HG03025 (cell line): ENCODE data around the gene NEURL2.
A peak's percentile ranks its signal among the peaks of the same experiment; 100 is the strongest.
"Not testable (repeated sequence)": the region's sequence is repeated elsewhere in the genome, so short reads cannot be mapped to it uniquely, and the experiment has no call there.

Experiments
- ATAC-seq: cut with Tn5 transposase; IDR thresholded peaks from one replicate; pipeline ENCODE4 v1.9.1; 2021; ENCODE audit warnings: mild to moderate bottlenecking, moderate library complexity; ENCODE audit not compliant: unreplicated experiment, low FRiP score

The NEURL2 gene

GRCh38 chr20:45901332-45901731 is 10.3 kb upstream of the NEURL2 start:
- not testable (repeated sequence) for ATAC-seq

DNA sequence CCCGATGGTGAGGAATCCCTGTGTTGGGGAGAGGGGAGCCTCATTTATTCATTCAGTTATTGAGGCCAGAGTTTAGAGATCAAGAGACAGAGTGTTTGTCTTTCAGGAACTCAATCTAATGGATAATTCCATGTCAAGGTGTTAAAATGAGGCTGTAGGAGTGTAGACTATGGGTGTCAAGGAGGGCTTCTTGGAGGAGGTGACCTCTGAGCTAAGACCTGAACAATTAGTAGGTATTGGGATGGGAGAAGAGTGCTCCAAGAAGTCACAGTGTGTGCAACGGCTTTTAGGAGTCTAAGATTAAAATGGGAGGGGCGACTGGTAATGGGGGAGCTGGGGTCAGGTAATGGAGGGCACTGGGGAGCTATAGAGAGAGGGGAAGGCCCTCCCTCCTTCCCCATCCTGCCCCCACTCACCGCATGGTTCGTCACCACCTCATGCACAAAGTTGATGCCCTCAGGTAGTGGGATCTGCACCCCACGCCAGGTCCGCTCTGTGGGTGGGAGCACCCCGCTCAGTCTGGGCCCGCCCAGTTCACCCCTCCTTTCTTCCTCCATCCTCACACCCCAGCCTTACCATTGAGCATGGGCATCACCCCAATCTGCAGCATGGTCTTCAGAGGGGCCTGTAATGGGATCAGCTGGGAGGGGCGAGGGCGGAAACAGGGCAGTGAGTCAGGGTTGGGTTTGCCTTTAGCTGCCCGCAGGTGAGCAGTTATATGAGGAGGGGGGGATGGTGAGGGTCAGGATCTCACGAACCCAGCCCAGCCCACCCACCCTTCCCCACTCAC is 8.2 kb upstream of the NEURL2 start:
- no peak for ATAC-seq

DNA sequence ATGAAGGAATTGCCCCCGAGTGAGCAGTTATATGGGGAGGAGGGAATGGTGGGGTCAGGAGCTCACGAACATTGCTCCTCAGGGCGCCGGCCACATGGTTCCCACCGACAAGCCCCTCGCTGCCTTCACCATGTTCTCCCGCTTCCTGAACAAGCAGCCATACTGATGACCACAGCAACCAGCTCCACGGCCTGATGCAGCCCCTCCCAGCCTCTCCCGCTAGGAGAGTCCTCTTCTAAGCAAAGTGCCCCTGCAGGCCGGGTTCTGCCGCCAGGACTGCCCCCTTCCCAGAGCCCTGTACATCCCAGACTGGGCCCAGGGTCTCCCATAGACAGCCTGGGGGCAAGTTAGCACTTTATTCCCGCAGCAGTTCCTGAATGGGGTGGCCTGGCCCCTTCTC is 7.3 kb upstream of the NEURL2 start:
- ATAC-seq: no peak

DNA sequence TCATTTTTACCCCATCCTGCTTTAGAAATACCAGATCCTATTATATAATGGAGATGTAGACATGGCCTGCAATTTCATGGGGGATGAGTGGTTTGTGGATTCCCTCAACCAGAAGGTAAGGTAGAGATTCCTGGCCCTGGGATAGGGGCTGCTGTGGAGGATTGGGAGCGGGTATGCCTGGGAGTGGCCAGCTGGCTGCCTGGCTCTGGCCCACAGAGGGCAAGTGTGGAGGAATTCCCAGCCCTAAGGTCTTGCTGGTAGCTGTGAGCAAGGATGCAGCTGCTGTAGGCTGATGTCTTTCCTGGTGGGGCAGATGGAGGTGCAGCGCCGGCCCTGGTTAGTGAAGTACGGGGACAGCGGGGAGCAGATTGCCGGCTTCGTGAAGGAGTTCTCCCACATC is 6.7 kb upstream of the NEURL2 start:
- ATAC-seq: no peak

- ATAC-seq: no peak
Observed at GRCh38 chr20:45897289-45897688, 6.3 kb upstream of the NEURL2 start.

- no peak for ATAC-seq
Observed at GRCh38 chr20:45896641-45897161, 5.7 kb upstream of the NEURL2 start.

GRCh38 chr20:45894797-45895196 is 3.8 kb upstream of the NEURL2 start:
- no peak for ATAC-seq

- ATAC-seq: no peak
Observed at GRCh38 chr20:45893831-45894230, 2.8 kb upstream of the NEURL2 start.

DNA sequence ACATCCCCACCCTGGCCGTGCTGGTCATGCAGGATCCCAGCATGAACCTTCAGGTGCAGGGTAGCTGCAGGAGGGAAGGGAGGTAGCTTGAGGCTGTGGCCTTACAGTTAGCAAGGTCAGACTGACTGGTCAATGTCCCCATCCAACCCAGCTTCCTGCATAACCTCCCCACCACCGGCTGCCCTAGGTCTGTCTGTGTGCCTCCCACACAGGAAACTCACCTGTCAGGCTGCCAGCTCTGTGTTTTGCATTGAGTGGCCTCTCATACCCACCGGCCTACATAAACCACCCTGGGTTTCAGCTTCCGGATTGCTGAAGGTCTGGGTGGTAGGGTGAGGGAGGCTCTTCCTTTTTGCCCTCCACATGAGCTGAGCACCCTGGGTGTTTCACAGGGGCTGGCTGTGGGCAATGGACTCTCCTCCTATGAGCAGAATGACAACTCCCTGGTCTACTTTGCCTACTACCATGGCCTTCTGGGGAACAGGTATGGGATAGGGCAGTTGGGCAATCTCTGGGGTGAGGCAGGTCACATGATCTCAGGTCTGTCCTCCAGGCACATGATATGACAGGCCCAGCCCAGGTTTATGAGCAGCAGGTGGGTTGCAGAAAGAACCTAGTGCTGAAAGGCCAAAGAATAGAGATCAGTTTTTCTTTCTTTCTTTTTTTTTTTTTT is 2.0 kb upstream of the NEURL2 start:
- no peak for ATAC-seq

DNA sequence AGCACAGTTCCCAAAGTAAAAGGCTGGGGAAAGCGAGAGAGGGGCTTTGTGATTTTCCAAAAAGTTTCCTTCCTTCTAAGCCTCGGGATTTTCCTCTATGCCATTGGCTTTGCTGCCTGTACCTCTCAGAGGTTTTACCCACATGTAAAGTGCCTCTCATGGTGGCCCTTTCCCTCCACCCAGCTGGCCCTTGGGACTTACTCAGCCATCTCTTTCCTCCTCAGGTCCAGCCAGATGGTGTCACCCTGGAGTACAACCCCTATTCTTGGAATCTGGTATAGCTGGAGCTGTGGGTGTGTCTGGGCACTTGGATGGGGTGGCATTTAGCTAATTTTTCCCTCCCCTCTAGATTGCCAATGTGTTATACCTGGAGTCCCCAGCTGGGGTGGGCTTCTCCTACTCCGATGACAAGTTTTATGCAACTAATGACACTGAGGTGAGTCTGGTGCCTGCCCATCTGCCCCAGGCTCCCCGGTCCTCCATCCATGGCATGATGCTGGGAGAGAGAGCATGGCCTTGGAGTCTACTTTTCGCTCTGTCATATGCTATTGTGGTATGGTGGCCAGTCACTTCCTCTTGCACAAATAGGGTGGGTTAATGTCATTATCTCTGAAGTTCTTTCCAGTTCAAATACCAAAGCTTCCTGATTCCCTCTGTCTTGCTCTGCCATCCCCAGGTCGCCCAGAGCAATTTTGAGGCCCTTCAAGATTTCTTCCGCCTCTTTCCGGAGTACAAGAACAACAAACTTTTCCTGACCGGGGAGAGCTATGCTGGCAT is 1.2 kb upstream of the NEURL2 start:
- ATAC-seq: no peak

DNA sequence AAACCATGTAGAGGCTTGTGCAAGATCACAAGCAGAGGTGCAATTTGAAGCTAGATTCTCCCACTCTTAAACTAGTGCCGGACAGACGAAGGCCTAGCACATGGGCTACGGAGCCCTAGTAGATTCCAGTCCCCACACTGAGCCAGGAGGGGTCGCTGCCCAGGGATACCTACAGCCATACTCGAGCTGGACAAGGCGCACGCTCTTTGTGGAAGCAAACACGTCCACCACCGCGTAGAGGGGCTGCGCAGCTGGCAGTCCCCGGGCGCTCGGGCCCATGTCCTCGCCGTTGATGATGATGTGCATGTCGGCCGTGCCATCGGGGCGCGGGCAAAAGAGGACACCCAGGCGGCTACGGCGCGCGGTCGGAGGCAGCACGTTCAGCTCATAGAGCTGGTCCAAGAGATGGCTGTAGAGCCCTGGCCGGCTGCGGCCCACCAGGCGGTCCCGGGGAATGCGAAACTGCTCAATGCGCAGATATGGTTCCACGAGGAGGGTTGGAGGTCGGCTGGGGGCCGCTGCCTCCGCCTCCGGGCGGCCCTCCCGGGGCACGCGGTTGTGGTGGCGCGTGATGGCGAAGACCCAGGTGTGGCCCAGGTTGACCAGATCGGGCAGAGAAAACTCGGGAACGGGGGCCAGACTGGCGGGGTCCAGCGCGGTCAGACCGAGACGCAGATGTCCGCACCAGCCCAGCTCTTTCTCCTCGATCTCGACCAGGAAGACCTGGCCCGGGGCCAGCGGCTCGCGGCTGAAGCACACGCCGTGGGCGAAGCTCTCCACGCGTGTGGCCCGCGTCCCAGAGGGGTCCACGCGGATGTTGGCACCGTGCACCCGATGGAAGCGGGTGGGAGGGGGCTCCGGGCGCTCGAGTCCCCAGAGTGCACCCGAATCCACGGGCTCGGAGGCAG is 677 bp downstream of the NEURL2 start:
- ATAC-seq: peak; percentile 23

- no peak for ATAC-seq
Observed at GRCh38 chr20:45888681-45889080, 2.3 kb downstream of the NEURL2 start.

DNA sequence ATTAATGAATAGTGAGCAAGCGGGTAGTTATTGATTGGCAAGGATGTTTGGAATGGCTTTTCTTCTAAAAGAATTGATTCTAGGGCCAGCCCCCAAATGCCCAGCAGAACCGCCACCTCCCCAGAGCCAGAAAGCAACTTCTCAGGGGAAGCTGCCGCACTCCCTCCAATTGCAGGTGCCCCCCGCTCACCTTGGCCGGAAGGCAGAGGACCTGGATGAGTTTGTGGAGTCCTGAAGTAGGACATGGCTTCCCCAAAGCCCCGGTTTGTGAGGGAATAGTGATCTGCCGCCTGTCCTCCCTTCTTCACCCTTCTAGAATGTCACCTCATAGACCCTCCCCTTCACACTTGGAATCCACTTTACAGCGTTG is 3.7 kb downstream of the NEURL2 start, which contains the start of gene SPATA25:
Gene SPATA25 (minus strand): TSS at position 277 of the 370 bp plus-strand sequence. CDS start 32 bp downstream, at position 245.
- ATAC-seq: no peak

- no peak for ATAC-seq
Observed at GRCh38 chr20:45886590-45887345, 4.2 kb downstream of the NEURL2 start.

DNA sequence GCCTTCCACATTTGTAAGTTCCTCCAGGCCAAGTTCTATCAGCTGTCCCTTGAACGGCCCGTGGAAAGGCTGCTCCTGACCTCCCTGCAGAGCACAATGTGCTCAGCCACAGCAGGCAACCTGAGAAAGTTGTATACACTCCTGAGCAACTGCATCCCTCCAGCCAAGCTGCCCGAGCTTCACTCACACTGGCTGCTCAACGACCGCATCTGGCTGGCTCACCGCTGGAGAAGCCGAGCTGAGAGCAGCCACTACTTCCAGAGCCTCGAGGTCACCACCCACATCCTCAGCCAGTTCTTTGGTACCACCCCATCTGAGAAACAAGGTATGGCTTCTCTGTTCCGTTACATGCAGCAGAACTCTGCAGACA is 7.9 kb downstream of the NEURL2 start:
- no peak for ATAC-seq

DNA sequence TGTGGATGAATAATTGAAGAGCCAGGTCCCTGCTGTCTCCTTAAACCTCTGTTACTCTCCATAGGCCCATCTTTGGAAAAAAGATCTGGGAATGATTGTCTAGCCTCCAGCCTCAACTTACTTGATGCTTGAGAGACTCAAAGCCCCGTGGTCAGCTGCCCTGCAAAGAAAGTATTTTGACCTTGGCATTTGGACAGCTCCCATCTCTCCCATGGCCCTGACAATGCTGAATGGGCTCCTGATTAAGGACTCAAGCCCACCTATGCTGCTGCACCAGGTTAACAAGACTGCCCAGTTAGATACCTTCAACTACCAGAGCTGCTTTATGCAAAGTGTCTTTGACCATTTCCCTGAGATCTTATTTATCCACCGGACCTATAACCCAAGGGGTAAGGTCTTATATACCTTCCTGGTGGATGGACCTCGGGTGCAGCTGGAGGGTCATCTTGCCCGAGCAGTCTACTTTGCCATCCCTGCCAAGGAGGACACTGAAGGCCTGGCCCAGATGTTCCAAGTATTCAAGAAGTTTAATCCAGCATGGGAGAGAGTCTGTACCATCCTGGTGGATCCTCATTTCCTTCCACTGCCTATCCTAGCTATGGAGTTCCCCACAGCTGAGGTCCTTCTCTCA is 8.4 kb downstream of the NEURL2 start:
- no peak for ATAC-seq

DNA sequence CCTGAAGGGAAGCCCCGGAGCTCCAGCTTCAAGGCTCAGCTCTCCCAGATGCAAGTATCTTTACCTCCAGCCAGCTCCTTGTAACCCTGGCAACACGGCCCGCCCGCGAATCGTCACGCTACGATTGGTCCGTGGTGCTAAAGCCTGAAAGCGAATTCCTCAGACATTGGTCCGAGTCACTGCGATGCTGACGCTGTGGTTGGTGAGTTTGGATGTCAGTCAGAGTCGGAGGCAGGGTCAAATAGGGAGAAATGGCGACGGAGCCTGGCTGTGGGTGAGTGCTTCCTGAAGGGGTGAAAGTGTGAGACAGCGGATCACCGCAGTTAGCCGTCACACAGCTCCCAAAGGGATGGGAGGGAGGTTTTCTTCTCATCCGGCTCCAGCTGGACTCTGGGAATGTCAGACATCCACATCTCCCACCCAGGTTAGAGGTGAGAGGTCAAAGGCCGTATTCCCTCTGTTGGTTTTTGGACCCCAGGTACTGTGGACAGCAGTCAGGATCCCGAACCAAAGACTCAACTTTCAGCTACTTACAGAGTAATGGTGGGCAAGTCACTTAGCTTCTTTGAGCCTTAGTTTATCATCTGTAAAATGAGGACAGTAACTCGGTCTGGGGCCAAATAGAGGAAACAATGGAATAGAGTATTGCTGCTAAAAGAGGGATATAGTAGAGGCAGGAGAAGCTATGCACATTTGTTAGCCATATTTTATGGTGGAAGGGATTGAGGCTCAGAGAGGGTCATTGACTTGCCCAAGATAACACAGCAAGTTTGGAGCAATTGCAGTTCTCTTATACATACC is 9.8 kb downstream of the NEURL2 start, which contains the start of gene ZSWIM1:
Gene ZSWIM1 (plus strand): TSS at position 240 of the 801 bp plus-strand sequence. CDS start 1,366 bp downstream, outside the sequence.
- ATAC-seq: peak; percentile 82
